Measurements from ENCODE around the gene CDAN1.
"Not testable (repeated sequence)": the region's sequence is repeated elsewhere in the genome, so short reads cannot be mapped to it uniquely, and the experiment has no call there.

The CDAN1 gene

GRCh38 chr15:42772901-42773300 is 36.0 kb upstream of the CDAN1 start:
- peaks cover 26% of the 10 kb centered on the region for H3K9me3 Mint-ChIP-seq
- peaks cover 52% of the 10 kb centered on the region for H3K36me3 Mint-ChIP-seq (ENCODE audit: low read depth)
- H3K27ac Mint-ChIP-seq = no peak overlapping the region

GRCh38 chr15:42772144-42772543 is 35.2 kb upstream of the CDAN1 start:
- DNase-seq = no peak
- no peaks in the 10 kb centered on the region for H3K27me3 Mint-ChIP-seq (ENCODE audit: low read depth, poor library complexity)
- peaks cover 60% of the 10 kb centered on the region for H3K36me3 Mint-ChIP-seq (ENCODE audit: low read depth)
- H3K27ac Mint-ChIP-seq = no peak overlapping the region
- no peak overlapping the region for H3K4me3 Mint-ChIP-seq
- H3K4me1 Mint-ChIP-seq = no peaks in the 10 kb centered on the region
- TF ChIP-seq CTCF (IDR thresholded peaks at IDR 0.05) = no peak
- H3K9me3 Mint-ChIP-seq = peaks cover 34% of the 10 kb centered on the region

More at GRCh38 chr15:42772901-42773300, 36.0 kb upstream of the CDAN1 start:
- H3K4me3 Mint-ChIP-seq = no peak overlapping the region
- H3K4me1 Mint-ChIP-seq = no peaks in the 10 kb centered on the region
- no peak for DNase-seq
- H3K27me3 Mint-ChIP-seq (ENCODE audit: low read depth, poor library complexity) = no peaks in the 10 kb centered on the region
- no peak for TF ChIP-seq CTCF (IDR thresholded peaks at IDR 0.05)

GRCh38 chr15:42766109-42766508 is 29.2 kb upstream of the CDAN1 start:
- not testable (repeated sequence) for H3K4me1 Mint-ChIP-seq; DNase-seq; H3K27ac Mint-ChIP-seq; H3K27me3 Mint-ChIP-seq (ENCODE audit: low read depth, poor library complexity); H3K4me3 Mint-ChIP-seq
- peaks cover 97% of the 10 kb centered on the region for H3K36me3 Mint-ChIP-seq (ENCODE audit: low read depth)
- H3K9me3 Mint-ChIP-seq = peaks cover 79% of the 10 kb centered on the region

GRCh38 chr15:42764154-42764731 is 27.3 kb upstream of the CDAN1 start:
- peaks cover 95% of the 10 kb centered on the region for H3K36me3 Mint-ChIP-seq (ENCODE audit: low read depth)
- DNase-seq = peak; percentile 12
- H3K27me3 Mint-ChIP-seq (ENCODE audit: low read depth, poor library complexity); H3K27ac Mint-ChIP-seq; H3K4me3 Mint-ChIP-seq; H3K4me1 Mint-ChIP-seq: not testable (repeated sequence)
- H3K9me3 Mint-ChIP-seq = peaks cover 85% of the 10 kb centered on the region

- H3K27me3 Mint-ChIP-seq (ENCODE audit: low read depth, poor library complexity); H3K27ac Mint-ChIP-seq; DNase-seq; H3K4me3 Mint-ChIP-seq; H3K4me1 Mint-ChIP-seq: not testable (repeated sequence)
- Mint-ChIP-seq H3K9me3 (peaks cover 61% of the 10 kb centered on the region), H3K36me3 (ENCODE audit: low read depth) (peaks cover 72% of the 10 kb centered on the region)
Measured at GRCh38 chr15:42761813-42762212, 24.9 kb upstream of the CDAN1 start.

GRCh38 chr15:42760759-42761158 is 23.8 kb upstream of the CDAN1 start:
- H3K4me3 Mint-ChIP-seq = no peak overlapping the region
- peaks cover 53% of the 10 kb centered on the region for H3K9me3 Mint-ChIP-seq
- peaks cover 61% of the 10 kb centered on the region for H3K36me3 Mint-ChIP-seq (ENCODE audit: low read depth)
- H3K4me1 Mint-ChIP-seq = no peaks in the 10 kb centered on the region
- H3K27me3 Mint-ChIP-seq (ENCODE audit: low read depth, poor library complexity) = no peaks in the 10 kb centered on the region
- H3K27ac Mint-ChIP-seq = no peak overlapping the region
- no peak for DNase-seq
- no peak for TF ChIP-seq CTCF (IDR thresholded peaks at IDR 0.05)

GRCh38 chr15:42759093-42759492 is 22.2 kb upstream of the CDAN1 start:
- H3K27me3 Mint-ChIP-seq (ENCODE audit: low read depth, poor library complexity) = no peaks in the 10 kb centered on the region
- no peak for DNase-seq
- no peaks in the 10 kb centered on the region for H3K4me1 Mint-ChIP-seq
- H3K9me3 Mint-ChIP-seq = peaks cover 42% of the 10 kb centered on the region
- no peak overlapping the region for H3K4me3 Mint-ChIP-seq
- H3K36me3 Mint-ChIP-seq (ENCODE audit: low read depth) = peaks cover 52% of the 10 kb centered on the region
- no peak overlapping the region for H3K27ac Mint-ChIP-seq
- no peak for TF ChIP-seq CTCF (IDR thresholded peaks at IDR 0.05)

All from nephron progenitor cell (in vitro differentiated cells).